Activated CD4-positive, alpha-beta T cell treated with anti-CD3 and anti-CD28 coated beads for 48 hours (primary cell): ENCODE data around the gene ADGRL3.
"Not testable (repeated sequence)": the region's sequence is repeated elsewhere in the genome, so short reads cannot be mapped to it uniquely, and the experiment has no call there.

ENCODE experiments used
- DNase-seq: peaks from one replicate; pipeline ENCODE4 v3.0.0-alpha.2; 2020

The ADGRL3 gene

GRCh38 chr4:61509721-61510241 lies 309.7 kb downstream of the ADGRL3 start:
- not testable (repeated sequence) for DNase-seq

- no peak for DNase-seq
Observed at GRCh38 chr4:61511716-61512488, 311.8 kb downstream of the ADGRL3 start.

- no peak for DNase-seq
Observed at GRCh38 chr4:61514991-61515390, 314.9 kb downstream of the ADGRL3 start.

GRCh38 chr4:61517144-61517543 lies 317.0 kb downstream of the ADGRL3 start:
- no peak for DNase-seq

- DNase-seq, result no peak
Observed at GRCh38 chr4:61520166-61520565, 320.0 kb downstream of the ADGRL3 start.

- no peak for DNase-seq
Observed at GRCh38 chr4:61520681-61521160, 320.6 kb downstream of the ADGRL3 start.

- DNase-seq, result no peak
Observed at GRCh38 chr4:61521451-61521850, 321.3 kb downstream of the ADGRL3 start.

GRCh38 chr4:61522312-61522711 lies 322.2 kb downstream of the ADGRL3 start:
- no peak for DNase-seq

- DNase-seq, result no peak
Observed at GRCh38 chr4:61527888-61528287, 327.8 kb downstream of the ADGRL3 start.

GRCh38 chr4:61528595-61528994 lies 328.5 kb downstream of the ADGRL3 start:
- DNase-seq, result no peak

GRCh38 chr4:61531188-61531587 lies 331.1 kb downstream of the ADGRL3 start:
- no peak for DNase-seq

- no peak for DNase-seq
Observed at GRCh38 chr4:61532336-61533000, 332.3 kb downstream of the ADGRL3 start.

- DNase-seq, result no peak
Observed at GRCh38 chr4:61533140-61533539, 333.0 kb downstream of the ADGRL3 start.

- DNase-seq, result no peak
Observed at GRCh38 chr4:61540944-61541343, 340.8 kb downstream of the ADGRL3 start.

GRCh38 chr4:61541459-61541858 lies 341.3 kb downstream of the ADGRL3 start:
- no peak for DNase-seq

- no peak for DNase-seq
Observed at GRCh38 chr4:61543976-61544375, 343.9 kb downstream of the ADGRL3 start.

- DNase-seq, result no peak
Observed at GRCh38 chr4:61545902-61546480, 345.9 kb downstream of the ADGRL3 start.

GRCh38 chr4:61549336-61549735 lies 349.2 kb downstream of the ADGRL3 start:
- DNase-seq, result no peak

GRCh38 chr4:61553557-61554125 lies 353.5 kb downstream of the ADGRL3 start:
- DNase-seq, result no peak

GRCh38 chr4:61555789-61556188 lies 355.7 kb downstream of the ADGRL3 start:
- no peak for DNase-seq

- DNase-seq, result no peak
Observed at GRCh38 chr4:61556277-61556676, 356.2 kb downstream of the ADGRL3 start.

- no peak for DNase-seq
Observed at GRCh38 chr4:61559396-61559795, 359.3 kb downstream of the ADGRL3 start.

- no peak for DNase-seq
Observed at GRCh38 chr4:61561028-61561427, 360.9 kb downstream of the ADGRL3 start.
